GM19372 (cell line): Measurements from ENCODE around the gene DZIP1.

ENCODE experiments used
- ATAC-seq: cut with Tn5 transposase; IDR thresholded peaks from one replicate; pipeline ENCODE4 v1.9.1; 2021; ENCODE audit warnings: mild to moderate bottlenecking, low read depth, moderate library complexity; ENCODE audit not compliant: unreplicated experiment

The DZIP1 gene

DNA sequence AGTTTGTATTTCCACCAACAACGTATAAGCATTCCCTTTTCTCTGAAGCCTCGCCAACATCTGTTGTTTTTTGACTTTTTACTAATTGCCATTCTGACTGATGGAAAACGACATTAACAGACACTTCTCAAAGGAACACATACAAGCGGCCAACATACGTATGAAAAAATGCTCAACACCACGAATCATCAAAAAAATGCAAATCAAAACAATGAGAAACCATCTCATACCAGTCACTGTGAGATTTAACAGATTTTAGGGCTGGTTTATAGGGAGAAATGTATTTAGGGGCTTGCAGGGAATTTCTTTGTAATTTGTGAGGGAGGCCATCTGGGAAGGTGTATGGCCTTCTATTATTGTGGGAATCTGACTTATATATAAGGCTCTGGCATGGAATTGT lies 2.8 kb upstream of the DZIP1 start:
- ATAC-seq: no peak

DNA sequence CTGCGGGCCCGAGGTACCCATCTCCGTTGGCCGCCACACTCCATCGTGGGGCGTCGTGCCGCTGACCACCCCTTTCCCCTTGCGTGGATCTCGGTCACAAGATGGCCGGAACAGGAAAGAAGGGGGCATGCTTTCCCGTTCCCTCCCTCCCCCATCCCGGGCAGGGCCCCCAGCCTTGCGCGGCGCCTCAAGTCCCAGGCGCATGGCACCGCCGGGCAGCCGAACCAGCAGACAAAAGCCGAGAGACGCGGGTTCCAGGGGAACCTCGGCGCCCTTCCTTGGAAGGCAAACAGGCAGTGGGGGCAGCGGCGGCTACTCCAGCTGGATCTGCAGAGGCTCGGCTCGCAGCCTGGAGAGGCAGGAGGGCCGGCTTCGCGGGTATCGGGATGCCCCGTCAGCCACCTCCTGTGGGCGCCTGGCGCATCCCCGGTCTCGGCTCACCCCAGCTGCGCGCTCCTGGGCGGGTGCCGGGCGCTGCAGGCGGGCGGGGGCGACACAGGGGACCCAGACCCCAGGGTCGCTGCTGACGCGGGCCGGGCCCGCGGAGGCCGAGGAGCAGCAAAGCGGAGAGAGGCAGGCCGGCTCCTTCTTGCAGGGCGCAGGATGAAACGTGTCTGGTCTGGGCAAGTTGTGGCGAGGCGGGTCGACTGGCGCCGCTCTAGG lies 439 bp downstream of the DZIP1 start:
- peak; percentile 43 for ATAC-seq

DNA sequence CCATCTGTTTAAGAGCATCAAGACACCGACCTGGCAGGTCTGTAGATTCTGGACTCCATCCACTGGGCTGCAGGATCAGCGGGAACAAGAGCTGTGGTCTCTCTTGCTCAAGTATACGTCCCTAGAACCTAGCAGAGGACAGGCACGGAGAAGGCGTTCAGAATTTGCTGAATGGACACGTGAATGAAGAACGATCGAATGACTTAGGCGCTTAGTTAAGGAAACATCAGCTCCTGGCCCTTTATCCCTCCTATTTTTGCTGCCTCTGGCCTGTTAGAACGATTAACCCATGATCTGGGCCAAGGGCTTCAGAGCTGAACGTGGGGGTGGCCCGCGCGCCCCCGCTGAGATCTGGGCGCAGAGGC lies 953 bp downstream of the DZIP1 start:
- ATAC-seq: no peak

DNA sequence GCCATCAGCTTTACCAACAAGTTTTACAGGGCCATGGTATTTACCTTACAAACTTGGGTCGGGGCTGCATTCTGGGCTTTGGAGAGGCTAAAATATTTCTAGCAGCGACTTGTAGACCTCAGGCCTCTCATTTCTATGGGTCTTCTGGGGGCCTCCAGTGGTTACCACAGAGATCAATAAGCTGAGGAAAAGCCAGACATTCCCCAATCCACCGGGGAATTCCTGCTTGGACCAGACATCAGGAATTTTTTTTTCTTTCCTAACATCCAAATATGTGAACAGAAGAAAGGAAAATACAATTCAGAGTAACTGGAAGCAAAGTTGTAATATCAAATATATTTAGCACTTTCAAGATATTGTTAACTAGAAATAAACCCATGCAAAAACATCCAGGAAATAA lies 1.5 kb downstream of the DZIP1 start:
- ATAC-seq: no peak

DNA sequence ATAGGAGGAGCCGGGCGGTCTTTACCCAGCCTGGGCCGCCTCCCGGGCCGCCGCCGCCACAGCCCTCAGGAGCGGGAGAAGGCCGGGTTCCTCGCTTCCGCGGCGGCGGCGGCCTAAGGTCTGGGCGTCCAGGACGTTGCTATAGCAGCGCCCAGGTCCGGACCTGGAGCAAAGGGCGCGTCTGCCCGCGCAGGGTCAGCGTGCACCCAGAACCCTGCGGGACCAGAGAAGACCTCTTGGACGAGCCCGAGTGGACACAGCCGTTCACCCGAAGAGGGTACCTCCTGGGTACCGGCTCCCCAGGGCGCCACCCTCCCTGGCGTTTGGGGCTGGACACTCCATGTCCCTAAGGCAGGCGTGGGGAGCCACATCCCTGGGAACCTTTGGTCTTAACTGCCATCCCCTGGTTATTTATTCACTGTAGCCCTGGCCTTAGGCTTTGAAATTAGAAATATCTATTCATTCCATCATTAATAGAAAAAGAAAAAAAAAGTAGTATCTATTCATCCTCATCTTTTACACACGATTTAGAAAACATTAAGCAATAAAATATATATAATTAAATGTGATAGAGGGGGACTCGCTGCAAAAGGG lies 2.4 kb downstream of the DZIP1 start:
- no peak for ATAC-seq

DNA sequence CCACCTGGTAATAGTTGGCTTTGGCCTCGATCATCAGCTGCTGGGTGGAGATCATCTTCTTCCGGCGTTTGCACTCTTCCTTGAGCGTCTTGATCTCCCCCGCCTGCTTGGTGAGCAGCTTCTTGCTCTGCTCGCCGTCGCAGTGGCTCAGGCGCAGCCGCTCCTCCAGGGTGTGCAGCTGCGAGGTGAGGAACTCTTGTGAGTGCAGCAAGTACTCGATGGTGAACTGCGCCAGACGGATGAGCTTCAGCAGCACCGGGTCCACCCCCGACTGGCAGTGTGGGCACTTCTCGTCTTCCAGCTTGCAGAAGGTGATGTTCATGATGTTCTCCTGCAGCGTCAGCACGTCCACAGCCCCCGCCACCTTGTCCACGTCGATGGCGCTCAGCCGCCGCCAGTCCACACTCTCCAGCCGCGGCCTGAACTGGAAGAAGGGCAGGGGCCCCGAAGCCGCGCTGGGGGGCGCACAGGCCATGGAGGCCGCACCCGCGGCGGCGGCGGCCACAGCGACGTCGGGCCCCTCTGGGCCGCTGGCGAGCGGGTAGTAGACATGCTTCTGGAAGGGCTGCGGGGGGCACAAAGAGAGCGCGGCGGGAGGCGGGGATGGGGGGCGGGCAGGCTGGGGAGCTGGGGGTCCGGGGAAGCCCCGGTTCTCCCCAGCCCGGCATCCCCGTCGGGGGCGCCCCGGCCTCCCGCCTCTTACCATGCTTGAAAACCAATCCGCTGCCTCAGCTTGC lies 3.0 kb downstream of the DZIP1 start:
- ATAC-seq: no peak

DNA sequence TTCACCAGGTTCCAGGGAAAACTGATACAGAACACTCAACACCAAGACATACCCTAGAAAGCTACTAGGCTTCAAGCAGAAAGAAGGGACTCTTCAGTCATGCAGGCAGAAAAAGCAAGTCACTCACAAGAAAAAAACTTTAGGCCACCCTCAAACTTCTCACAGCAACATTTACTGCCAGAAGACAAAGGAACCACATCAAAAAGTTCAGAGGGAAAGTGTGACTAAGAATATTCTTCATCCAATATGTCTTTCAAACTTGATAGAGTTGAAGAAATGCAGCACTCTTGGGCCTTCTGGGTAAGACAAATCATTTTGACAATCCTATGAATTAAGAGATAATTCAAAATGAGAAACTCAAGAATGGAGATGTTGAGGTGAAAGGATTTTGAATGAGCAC lies 7.7 kb downstream of the DZIP1 start:
- no peak for ATAC-seq

DNA sequence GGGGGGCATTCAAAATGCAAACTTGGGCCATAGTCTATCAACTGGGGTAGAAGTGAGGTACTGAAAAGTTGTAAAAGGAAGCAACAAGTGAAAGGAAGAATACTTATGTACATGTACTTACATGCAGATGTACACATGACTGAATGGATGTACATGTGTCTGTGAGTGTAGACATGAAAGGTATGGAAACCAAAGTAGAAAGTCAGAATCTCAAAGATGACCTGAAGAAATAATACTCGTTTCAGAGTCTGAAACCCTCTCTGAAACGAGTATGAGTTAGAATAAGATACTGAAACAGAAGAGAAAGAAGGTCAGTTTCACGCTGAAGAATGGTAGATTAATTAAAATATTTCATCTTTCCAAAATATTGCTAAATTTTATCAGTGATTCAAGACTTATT lies 13.9 kb downstream of the DZIP1 start:
- ATAC-seq: no peak

DNA sequence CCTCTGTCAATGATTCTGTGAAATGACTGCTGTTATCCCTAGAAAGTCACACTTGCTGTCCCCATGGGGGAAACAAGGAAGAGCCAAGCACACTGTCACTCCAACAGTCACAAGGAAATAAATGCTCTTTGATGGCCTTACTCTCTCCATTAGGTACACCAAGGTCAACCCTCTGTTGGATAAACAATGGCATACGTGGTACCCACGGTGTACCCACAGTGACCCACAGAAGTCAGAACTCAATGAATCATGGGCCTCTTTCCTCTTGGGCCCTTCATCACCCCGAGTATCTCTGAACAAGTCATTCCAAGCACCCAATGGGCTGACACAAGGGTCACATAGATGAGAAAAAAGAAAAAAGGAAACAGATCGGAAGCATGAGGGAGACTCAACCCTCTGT lies 15.4 kb downstream of the DZIP1 start:
- no peak for ATAC-seq

DNA sequence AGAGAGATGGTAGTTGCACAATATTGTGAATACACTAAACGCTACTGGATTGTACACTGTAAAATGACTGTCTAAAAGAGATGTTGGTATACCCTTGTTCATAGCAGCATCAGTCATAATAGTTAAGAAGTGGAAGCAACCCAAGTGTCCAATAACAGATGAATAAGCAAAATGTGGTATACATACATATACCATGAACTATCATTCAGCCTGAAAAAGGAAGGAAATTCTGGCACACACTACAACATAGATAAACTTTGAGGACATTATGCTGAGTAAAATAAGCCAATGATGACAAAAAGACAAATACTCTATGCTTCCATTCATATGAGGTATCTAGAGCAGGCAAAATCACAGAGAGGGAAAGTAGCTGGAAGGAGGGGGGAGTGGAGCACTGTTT lies 16.0 kb downstream of the DZIP1 start:
- no peak for ATAC-seq

DNA sequence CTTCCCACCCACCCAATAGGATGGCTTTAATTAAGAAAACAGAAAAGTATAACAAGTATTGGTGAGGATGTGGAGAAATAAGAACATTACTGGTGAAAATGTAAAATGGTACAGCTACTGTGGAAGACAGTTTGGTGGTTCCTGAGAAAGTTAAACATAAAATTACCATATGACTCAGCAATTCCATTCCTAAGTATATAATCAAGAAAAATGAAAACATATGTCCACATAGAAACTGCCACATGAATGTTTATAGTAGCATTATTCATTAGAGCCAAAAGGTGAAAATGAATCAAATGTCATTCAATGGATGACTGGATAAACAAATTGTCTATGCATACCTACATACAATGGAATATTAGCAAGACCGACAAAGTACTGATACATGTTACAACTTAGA lies 16.9 kb downstream of the DZIP1 start:
- ATAC-seq: no peak

DNA sequence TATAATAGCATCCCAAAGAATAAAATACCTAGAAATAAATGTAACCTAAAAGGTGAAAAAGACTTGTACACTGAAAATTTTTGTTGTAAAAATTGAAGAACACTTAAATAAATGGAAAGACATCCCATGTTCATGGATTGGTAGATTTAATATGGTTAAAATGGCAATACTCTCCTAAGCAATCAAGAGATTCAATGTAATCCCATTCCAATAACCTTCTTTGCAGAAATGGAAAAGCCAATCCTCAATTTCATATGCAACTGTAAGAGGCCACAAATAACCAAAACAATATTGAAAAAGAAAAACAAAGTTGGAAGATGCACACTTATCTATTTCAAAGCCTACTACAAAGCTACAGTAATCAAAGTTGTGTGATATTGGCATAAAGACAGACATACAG lies 17.7 kb downstream of the DZIP1 start:
- ATAC-seq: no peak

DNA sequence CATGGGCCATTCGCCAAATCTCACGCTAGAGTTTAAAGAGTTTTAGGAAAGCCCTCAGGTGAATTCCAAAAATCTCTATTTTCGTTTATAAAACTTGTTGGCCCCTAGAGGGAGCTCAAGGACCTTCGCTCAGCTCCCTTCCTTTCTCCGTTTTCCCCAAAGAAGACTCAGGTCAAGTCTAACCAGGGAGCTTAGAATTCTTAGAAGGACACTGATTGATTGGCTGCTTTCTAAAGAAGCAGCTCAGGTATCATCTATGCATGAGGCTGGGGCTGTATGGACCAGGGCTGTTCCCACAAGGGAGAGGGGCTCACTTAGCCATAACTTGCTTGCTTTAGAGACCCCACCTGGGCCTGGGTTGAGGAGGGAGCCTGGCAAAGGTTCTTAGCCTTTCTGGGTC lies 20.5 kb downstream of the DZIP1 start:
- ATAC-seq: peak; percentile 56

DNA sequence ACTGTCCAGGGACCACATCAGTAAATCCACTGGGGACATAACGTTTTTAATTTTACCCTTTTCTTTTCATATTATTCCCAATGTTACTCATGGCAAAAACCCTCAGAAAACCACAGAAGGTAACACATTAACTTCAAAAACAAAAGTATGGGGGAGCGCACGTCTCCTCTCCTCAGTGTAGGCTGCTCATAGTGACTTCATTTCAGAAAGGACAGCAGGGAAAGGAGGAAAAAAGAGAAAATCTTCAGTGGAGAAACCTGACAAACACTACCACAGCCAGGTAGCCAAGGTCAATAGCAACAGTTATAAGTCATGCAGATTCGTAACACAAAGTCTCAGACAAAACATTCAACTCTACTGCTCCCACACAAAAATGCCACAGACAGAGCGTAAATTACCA lies 21.4 kb downstream of the DZIP1 start:
- no peak for ATAC-seq

DNA sequence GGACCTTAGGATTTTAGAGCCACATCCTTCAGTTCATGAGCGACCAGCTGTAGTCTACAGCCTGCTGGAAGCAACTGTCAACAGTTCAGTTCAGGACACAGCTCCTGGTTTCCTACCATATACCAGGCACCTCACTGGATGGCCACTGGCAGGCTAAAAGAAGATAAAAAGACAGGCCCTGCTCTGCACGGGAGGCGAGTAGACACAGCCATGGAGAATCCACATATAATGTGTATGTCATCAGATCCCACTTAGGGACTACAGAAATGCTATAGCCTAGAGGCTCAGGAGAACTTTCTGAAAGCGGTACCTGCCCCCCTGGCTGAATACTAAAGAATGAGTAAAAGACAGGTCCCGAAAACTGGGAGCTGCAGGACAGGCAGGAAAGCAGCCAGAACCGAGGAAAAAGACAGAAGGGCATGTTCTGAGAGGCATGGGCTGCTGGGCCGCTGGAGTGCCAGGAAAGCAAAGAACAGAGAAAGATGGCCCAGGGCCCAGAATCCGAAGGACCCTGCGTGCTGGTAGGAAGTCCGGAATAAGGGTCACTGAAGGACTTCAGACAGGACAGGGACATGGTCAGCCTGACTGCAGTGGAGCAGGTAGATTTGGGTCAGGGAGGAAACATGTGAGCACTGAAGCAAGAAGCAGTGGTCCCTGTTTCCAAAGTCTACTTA lies 23.5 kb downstream of the DZIP1 start:
- no peak for ATAC-seq

DNA sequence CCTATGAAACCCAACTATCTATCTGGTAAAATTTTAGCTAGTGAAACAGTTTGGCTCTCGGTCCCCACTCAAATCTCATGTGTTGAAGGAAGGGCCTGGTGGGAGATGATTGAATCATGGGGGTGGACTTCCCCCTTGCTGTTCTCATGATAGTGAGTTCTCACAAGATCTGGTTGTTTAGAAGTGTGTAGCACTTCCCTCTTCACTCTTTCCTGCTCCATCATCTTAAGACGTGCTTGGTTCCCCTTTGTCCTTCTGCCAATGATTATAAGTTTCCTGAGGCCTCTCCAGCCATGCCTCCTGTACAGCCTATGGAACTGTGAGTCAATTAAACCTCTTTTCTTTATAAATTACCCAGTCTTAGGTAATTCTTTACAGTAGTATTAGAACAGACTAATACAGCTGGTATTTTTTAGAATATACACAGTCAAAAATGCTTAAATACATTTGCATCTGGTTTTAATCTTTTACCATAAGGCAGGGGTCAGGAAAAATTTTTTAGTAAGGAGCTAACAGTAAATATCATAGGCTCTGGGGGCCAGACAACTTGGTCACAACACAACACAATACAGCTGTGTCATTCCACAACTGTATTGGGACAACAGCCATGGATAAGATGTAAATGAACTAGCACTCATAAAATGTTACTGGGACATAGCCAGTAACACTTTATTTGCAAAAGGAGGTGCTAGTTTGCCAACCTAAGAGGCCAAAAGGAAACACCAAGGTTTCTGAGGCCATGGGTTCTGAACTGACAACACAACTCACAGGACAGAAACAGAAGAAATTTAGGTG lies 24.3 kb downstream of the DZIP1 start:
- ATAC-seq: no peak

DNA sequence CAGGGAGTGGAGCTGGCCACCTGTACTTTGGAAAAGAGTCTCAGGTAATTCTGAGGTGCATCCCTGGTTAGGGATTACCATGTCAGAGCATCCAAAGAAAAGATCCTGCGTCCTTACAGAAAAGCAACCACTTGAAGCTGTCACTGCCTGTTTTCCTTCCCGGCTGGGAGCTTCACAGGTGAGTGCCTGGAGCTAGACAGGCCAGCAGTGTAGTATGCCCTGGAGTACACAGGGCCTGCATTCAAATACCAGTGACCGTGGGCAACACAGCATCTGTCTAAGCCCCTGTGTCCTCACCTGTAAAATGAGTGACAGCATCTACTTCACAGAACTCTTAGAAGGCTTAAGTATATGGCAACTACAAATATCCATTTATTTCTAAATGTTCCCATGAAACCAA lies 29.0 kb downstream of the DZIP1 start:
- ATAC-seq: no peak

DNA sequence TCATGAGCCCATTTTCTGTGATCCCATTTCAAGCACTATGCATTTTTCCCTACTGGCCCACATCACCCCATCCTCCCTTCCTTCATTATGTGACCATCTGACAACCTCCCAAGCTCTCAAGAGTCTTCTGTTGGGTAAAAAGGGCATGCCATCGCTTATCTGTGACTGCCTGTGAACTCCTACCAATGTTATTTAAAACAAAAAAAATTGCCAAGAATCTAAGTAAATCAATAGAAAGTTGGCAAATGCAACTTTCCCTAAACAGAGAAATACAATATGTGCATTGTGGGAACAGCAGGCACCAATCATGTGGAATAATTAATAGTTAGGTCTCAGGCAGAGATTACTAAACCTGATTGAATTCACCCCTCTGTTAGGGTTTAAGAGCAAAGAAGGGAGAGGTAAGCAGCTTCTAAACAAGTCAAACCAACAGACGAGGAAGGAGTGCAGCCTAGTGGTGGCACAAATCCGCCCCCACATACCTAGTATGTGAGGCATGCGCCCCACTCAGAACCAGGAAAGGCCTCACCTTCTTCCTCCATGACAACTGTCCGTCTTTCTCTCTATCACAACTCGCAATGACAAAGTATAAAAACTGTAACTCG lies 29.8 kb downstream of the DZIP1 start:
- ATAC-seq: no peak

DNA sequence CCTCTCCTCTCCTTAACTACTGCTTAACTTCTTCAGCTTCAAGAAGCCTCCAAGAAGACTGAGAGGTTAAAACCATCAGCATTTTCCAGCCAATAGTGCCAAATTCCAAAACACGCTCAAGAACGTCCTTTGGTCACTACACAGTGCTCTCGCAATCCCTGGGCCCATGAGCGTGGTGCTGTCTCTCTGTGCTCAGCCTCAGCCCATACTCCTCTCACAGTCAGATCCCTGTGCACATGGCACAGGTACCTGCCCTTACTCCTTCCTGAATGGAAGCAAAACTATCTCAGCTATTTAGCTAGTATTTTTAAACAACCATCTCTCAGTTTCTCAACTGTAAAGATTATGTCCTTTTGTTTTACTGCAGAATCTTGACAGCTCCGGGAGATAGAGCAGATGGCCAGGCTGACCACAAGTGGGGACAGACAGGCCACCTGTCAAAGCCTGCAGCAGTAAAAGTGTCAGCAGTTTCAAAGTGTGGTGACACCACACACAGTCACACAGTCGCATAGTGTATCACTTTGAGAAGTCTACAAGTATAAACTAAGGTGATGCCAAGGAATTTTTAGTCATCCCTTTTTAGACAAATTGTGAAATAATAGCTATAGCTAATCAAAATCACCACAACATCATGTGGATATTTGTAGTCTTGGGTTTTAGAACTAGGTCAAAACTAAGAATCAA lies 35.7 kb downstream of the DZIP1 start:
- ATAC-seq: peak; percentile 57

DNA sequence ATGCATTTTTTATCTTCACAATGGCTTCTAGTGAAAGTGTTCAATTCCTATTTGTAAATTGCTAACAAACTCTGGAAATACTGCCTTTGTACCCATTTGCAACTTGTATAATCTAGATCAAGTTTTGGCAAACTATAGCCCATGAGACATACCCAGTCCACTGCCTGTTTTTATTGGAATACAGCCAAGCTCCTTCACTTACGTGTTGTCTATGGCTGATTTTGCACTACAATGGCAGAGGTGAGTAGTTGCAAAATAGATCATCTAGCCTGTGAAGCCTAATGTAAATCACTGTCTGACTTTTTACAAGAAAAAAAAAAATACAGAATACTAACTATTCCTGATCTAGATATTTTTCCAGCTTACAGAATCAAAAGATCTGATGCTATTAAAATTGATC lies 37.1 kb downstream of the DZIP1 start:
- ATAC-seq: no peak
